ENCODE measurements around the gene HIPK3.

DNA sequence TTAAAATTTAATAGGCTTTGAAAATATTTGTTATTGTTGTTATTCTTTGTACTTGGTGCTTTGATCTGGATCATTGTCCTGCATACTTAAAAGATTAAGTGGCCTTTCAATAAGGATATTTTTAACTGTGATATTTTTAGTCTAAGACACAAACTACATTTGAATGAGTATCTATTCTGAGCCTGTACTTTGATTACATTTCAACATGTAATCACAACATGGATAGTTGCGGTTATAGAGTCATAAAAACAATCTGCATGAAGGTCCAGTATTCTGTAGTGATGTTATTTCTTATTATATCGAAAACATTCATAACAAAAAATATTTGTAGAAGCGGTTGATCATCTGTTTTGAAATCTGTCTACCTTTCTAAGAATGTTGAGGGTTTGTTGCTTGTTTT is 58.6 kb downstream of the HIPK3 start:
- TF ChIP-seq POLR2A (IDR thresholded peaks at IDR 0.05; ENCODE audit: low read depth, low read length) = no peak
- no peak for TF ChIP-seq NBN (IDR thresholded peaks at IDR 0.05)
- TF ChIP-seq RFX5 (IDR thresholded peaks at IDR 0.05; ENCODE audit: low read depth, low read length) = no peak
- TF ChIP-seq MXI1 (IDR thresholded peaks at IDR 0.05; ENCODE audit: low read depth, low read length) = no peak
